GM18873 (cell line): ENCODE results near the gene PRAMEF9.
"Not testable (repeated sequence)": the region's sequence is repeated elsewhere in the genome, so short reads cannot be mapped to it uniquely, and the experiment has no call there.

Experiments
- ATAC-seq: cut with Tn5 transposase; IDR thresholded peaks from one replicate; pipeline ENCODE4 v1.9.1; 2021; ENCODE audit warnings: mild to moderate bottlenecking, moderate library complexity, moderate number of reproducible peaks; ENCODE audit not compliant: unreplicated experiment, low FRiP score

Gene PRAMEF9

DNA sequence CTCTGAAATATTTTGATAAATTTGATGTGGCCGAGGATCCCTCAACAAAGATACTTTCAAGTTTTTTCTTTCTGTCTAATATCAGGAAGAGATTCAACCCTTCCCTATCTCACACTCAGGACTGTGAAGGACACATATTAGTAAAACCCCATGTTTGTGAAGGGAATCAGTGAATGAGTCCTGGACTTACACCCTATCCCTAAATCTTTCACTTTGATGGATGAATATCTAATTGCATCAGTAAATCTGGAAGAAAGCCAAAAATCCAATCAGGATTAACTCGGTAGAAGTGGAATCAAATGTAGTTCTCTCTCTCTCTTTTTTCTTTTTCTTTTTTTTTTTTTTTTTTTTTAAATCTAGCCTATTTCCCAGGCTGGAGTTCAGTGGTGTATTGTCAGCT, at the start of gene PRAMEF9:
Gene PRAMEF9, plus strand, starts transcription at position 301 of the 400 bp plus-strand sequence. CDS start 3,433 bp downstream, outside the sequence.
- ATAC-seq: not testable (repeated sequence)

DNA sequence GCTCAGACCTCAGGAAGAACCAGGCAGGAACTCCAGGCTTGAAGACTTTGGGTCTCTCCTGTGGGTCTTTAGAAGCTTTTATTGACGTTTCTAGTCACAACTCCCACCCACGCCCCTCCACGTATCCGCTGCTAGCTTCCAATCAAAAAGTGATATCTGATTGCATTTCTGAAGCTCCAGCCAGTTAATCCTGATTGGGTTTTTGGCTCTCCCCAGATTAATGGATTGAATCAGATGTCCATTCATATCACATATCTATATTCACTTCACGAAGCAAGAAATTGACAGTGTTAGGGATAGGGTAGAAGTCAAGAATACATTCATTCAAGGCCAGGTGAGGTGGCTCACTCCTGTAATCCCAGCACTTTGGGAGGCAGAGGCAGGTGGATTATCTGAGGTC, 15.7 kb upstream of the PRAMEF9 start, which contains the start of gene PRAMEF26:
Gene PRAMEF26, minus strand, starts transcription at position 101 of the 400 bp plus-strand sequence. CDS start 2,914 bp downstream, outside the sequence.
- ATAC-seq: not testable (repeated sequence)

DNA sequence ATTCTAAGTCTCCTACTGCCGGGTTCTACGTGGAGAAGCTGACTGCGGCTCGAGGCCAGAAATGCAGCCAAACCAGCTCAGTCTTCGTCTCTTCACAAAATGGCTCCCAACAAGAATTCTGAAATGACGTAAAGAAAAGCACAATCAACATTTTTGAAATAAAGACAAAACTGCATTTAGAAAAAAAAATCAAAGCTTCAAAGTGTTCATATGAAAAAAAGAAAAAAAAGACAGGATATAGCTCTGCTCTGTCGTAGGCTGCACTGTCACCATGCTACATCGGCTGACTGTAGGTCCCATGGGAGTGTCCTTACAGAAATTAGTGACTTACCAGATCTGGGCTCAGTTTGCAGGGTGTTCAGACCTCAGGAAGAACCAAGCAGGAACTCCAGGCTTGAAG, 6.1 kb upstream of the PRAMEF9 start, which contains the start of gene HNRNPCL4:
Gene HNRNPCL4, minus strand, starts transcription at position 101 of the 400 bp plus-strand sequence. CDS start 164 bp downstream, outside the sequence.
- ATAC-seq: not testable (repeated sequence)

DNA sequence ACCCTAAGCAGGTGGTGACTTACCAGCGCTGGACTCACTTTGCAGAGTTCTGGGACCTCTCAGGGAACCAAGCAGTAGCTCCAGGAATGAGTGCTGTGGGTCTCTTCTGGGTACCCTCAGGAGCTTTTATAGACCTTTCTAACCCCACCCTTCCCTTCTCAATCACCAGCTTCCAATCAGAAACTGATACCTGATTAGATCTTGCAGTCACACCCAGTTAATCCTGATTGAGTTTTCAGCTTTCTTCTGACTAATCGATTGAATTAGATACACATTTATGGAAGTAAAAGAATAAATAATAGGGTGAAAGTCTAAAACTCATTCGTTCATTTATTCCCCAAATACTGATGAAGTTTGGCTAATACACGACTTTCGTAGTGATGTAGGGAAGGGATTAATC, 29.7 kb downstream of the PRAMEF9 start, which contains the start of gene PRAMEF13:
Gene PRAMEF13, minus strand, starts transcription at position 101 of the 400 bp plus-strand sequence. CDS start 1,820 bp downstream, outside the sequence.
- ATAC-seq: not testable (repeated sequence)

DNA sequence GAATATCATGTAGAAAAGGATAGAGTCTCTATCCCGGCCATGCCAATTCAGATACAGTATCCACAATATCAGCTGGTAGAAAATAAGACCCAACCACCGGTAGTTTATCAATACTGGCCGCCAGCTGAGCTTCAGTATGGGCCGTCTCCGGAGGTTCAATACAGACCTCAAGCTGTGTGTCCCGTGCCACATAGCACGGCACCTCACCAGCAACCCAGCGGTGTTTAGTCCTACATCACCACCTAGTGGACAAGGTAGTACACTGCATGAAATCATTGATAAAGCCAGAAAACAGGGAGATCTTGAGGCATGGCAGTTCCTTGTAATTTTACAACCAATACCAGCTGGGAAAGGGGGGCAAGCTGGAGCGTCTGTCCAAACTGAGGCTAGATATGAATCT, 37.1 kb downstream of the PRAMEF9 start:
- not testable (repeated sequence) for ATAC-seq

DNA sequence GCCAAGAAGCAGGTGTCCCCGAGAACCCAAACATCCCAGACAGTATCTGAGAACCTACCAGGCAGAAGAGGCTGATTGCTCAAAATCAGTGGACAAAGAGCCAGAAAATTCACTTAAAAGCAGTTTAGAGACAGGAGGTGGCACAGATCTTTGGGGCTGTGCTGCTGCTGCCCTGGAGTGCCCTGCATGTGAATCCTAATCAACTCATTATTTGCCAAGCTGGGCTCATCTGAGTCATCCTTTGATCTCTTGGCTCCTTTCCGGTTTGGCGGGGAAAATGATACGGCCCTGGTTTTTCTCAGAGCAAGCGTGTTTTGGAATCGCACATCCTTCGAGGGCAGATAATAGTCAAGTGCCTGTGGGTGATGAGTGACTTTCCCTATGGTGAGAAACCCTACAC, 45.0 kb downstream of the PRAMEF9 start:
- not testable (repeated sequence) for ATAC-seq

DNA sequence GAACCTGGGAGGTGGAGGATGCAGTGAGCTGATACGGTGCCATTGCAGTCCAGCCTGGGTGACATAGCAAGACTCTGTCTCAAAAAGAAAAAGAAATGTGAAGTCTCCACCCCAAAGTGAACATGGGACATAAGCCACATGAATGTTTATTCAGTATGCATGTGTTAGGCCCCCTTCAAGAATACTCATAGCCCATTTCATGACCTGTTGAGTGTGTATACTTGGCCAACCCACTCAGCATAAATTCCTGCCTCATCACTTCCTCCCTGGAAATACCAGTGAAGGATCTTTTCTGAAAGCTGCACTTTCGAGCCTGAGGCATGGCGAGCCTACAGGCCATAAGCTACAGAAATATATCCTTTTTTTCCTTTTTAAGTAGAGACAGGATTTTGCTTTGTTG, 47.6 kb downstream of the PRAMEF9 start:
- not testable (repeated sequence) for ATAC-seq

DNA sequence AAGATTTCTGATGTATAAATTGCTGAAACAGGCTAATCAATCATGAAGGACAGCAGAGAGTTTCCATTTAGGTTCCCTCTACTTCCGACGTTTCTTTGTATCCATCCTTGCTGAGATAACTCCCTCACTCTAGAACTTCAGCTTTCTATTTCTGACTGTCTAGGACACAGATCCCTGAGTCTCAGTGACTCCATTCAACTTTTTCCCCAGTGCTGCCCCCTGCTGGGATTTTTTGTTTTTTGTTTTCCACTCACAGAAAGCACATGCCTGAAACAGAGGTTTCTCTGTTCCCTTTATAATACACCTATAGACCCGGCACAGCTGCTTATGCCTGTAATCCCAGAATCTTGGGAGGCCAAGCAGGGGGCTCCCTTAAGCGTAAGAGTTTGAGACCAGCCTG, 51.1 kb downstream of the PRAMEF9 start:
- not testable (repeated sequence) for ATAC-seq

DNA sequence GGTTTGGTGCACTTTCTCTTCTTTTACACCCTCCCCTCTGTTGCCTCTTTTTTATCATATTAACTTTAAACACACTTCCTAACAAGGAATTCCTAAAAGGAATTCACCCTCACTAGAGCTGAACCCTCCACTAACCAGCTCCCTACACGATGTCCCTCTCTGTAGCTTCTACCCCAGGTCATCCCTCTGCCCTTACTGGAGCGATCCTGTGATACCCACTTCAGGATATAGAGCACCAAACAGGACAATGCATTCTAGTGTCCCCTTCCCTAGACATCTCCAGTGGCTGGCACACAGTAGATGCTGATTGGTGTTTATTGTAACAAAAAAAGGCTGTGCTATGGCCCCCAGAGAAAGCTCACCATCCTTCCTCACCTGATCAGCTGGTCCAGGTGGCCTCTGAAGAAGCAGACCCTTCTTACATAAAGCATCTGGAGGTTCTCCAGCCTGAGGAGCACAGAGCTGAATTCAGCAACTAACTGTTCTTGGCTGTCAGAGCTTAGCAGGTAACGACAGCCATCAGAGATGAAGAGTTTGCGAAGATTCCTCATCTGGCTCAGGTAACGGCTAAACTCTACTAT, 52.9 kb downstream of the PRAMEF9 start:
- no peak for ATAC-seq

DNA sequence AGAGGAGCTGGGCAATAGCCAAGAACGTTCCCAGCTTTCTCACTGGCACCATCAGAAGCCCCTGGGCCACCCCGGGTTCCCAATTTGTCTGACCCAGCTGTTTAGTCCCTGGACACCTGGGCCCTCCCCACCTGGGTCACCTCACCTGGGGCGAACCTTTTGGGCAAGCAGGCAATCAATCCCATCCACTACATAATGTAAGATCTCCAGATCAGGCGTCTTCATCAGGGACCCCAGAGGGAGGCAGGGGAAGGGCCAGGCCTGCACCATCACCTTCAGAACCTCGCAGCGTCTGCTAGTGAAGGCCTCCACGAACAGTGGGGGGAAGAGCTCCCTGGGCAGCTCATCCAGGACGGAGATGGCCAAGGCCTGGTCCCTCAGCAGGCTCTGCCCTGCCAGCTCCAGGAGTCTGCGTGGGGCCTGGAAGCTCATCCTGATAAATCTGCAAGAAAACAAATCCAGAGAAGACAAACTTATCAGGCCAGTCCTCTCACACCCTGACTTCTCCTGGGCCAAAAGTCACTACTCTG, 54.1 kb downstream of the PRAMEF9 start, which contains the start of gene PRAMEF18:
Gene PRAMEF18, minus strand, starts transcription at position 480 of the 530 bp plus-strand sequence. Its CDS starts 48 bp downstream, at position 432.
- ATAC-seq: not testable (repeated sequence)

DNA sequence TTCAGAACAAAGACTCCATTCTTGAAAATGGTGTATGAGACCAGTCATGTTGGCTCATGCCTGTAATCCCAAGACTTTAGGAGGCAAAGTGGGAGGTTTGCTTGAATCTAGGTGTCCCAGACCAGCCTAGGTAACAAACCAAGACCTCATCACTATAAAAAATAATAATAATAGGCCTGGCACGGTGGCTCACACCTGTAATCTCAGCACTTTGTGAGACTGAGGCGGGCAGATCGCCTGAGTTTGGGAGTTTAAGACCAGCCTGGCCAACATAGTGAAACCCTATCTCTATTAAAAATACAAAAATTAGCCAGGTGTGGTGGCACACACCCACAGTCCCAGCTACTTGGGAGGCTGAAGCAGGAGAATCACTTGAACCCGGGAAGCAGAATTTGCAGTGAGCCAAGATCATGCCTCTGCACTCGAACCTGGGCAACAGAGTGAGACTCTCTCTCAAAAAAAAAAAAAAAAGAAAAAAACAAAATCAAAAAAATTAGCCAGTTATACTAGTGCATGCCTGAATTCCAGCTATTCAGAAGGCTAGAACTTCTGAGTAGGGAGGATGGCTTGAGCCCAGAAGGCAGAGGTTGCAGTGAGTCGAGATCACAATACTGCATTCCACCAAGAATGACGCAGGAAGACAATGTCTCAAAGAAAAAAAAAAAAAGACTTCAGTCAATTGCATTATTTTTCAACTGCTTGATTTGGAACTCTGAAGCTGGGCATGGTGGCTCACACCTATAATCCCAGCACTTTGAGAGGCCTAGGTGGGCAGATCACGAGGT, 55.8 kb downstream of the PRAMEF9 start:
- ATAC-seq: not testable (repeated sequence)

DNA sequence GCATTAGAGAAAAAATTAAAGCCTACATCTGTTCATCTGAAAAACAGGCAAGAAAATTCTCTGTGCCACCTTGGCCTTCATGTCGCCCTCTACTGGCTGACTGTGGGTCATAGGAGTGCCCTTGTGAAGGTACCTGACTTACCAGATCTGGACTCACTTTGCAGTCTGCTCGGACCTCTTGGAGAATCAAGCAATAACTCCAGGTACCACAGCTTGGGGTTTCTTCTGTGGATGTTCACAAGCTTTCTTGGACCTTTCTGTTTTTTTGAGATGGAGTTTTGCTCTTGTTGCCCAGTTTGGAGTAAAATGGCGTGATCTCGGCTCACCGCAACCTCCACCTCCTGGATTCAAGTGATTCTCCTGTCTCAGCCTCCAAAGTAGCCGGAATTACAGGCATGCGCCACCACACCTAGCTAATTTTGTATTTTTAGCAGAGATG, 56.7 kb downstream of the PRAMEF9 start:
- no peak for ATAC-seq
